GM19397 (cell line): ENCODE data around the gene PAEP.

Experiments used
- ATAC-seq: cut with Tn5 transposase; IDR thresholded peaks from one replicate; pipeline ENCODE4 v1.9.1; 2021; ENCODE audit warnings: mild to moderate bottlenecking, moderate library complexity; ENCODE audit not compliant: unreplicated experiment

PAEP gene

GRCh38 chr9:135591506-135592330 is 30.2 kb downstream of the PAEP start:
- no peak for ATAC-seq

DNA sequence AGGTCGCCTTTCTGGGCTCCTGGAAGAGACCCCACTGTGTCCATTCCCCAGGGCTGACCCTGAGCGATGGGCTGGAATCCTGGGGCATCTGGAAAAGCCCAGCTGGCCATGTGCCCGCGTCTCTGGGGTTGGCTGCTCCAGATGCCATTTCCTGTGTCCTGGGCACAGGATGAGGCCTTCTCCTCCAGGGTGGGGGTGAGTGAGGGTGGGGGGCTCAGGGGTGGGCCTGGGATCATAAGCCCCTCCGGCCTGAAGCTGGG is 30.7 kb downstream of the PAEP start:
- no peak for ATAC-seq

- no peak for ATAC-seq
Observed at GRCh38 chr9:135592625-135593024, 31.1 kb downstream of the PAEP start.

GRCh38 chr9:135596211-135596610 is 34.7 kb downstream of the PAEP start:
- no peak for ATAC-seq

- ATAC-seq = no peak
Observed at GRCh38 chr9:135600296-135600817, 38.8 kb downstream of the PAEP start.

- ATAC-seq = no peak
Observed at GRCh38 chr9:135601988-135602387, 40.4 kb downstream of the PAEP start.

DNA sequence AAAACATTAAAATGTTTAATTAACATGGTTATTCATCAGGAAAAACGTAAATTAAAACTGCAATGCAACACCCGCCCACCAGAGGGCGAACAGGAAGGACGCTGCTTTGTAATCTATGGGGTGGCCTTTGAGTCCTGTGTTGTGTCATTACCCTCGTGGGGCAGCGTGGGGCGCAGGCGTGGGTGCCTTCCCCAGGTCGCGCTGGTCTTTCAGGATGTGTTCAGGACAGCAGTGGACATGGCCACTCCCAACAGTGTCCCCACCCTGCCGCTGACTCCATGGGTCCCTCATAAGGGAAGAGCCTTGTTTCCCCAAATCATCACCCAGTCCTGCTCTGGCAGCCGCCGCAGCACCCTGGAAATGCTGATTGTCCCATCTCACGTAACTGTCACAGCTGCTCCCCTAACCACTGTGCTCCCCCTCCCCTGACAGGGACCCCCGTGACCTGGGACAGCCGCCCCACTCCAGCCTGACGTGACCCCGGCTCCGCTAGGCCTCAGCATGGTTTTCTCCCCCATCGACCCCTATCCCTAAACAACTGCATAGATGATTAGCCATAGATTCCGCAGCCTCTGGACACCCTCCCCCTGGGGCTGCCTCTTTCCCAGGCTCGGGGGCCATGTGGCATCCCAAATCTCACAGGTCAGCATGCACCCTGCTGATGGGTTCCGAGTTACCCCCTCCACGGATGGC is 41.4 kb downstream of the PAEP start:
- ATAC-seq = no peak

DNA sequence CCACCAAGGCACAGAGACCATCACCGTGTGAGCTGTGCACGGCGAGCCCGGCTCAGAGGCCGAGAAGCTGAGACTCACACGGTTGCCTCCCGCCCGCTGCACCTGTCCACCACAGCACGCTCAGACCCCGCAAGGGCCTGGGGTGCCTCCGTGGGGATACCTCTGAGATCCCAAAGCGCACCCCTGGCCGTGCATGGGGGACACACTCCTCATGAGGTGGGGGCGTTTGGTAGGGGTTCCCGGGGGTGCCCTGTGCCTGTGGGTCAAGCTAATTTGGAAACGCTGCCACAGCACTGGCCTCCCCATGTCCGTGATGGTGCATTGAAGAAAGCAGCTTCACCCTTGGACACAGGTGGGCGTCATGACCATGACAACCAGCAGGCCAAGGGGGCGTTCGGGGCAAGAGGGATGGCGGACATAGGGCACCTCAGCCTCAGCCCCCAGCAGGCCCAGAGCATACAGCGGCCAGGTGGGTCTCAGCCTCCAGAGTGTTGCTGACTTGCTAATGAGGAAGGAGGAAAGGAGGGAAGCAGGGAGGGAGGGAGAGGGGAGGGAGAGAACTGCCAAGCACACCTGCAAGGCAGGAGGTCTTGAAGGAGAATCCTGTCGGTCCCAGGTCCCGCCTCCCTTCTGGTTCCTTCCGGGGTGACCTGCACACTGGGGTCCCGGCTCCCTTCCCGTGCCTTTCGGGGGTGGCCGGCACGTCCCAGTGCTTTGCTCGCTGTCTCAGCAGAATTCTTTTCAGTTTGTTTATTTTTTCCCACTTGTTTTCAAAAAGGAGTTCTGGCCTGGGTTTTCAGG is 43.1 kb downstream of the PAEP start:
- no peak for ATAC-seq

DNA sequence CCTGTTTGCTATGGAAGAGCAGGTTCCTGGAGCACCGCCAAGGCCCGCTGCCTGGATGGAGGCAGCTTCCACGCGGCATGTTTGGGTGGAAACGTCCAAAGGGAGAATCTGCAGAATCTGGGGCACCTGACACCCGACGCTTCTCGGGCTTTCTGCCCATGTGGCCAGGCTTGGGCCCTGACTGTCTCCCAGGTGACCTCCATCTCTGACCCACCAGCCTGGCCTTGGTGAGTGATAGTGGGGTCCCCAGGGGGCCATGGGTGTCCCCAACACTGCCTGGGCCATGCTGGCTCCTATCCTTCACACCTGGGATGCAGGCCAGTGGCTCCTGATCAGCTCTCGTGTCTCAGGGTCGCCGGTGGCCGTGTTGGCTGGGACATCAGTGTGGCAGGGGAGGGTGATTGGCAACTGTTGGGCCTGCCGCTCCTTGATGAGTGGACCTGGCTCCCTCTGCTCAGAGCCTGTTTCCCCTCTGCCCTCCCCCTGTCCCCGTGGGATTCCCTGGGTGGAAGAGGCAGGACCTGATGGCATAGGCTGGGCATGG is 43.8 kb downstream of the PAEP start:
- no peak for ATAC-seq

DNA sequence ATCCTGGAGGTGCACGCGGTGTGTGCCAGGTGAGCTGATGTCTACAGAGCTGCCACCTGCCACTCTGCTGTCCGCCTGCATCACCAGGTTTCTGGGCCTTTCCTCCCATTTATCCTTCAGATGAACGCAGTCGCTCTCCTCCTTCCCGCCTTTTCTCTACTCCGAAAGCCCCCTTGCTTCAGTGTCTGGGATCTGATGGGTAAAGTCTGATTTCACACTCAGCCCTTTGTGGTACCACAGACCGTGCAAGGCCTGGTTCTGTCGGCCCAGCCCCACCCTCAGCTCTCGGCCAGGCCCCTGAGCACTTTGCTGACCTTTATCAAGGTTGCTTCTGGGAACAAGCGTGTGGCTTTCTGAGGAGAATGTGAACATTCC is 45.3 kb downstream of the PAEP start:
- no peak for ATAC-seq

DNA sequence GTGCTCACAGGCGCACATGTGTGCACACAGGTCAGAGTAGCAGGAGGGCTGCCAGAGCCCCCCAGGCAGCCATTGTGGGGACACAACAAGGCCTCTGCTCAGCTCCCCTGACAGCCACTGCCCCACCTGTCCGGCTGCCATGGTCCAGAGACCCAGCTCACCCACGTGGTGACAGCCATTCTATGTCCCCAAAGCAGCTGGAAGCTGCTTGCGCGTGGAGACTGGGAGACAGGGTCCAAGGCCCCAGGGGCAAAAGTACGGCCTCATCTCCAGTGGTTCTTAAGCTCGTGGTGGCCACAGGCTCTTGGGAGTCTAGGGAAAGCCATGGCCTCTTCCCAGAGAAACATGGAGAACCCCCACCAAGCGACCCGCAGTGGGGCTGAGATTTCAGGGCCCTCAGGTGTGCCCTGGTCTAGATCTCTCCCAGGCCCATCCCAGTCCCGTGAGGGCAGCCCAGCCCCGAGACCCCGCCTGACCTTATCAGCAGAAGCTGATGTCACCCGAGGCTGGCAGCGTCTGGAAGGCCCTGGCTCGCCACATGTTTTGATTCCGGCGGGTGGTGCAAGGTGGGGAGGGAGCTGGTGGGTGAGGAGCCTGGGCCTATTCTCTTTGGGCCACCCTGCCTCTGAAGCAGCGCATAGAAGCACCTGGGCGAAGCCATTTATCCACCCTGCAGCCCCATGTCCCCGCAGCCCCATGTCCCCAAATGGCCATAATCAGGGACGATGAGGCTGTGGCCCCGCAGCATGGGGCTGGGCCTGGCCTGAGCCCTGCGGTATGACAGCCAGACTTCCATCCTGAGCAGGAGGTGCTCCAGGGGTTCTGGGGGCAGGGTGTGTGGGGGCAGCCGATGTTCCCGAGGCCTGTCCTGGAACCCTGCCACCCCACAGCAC is 46.1 kb downstream of the PAEP start:
- no peak for ATAC-seq

DNA sequence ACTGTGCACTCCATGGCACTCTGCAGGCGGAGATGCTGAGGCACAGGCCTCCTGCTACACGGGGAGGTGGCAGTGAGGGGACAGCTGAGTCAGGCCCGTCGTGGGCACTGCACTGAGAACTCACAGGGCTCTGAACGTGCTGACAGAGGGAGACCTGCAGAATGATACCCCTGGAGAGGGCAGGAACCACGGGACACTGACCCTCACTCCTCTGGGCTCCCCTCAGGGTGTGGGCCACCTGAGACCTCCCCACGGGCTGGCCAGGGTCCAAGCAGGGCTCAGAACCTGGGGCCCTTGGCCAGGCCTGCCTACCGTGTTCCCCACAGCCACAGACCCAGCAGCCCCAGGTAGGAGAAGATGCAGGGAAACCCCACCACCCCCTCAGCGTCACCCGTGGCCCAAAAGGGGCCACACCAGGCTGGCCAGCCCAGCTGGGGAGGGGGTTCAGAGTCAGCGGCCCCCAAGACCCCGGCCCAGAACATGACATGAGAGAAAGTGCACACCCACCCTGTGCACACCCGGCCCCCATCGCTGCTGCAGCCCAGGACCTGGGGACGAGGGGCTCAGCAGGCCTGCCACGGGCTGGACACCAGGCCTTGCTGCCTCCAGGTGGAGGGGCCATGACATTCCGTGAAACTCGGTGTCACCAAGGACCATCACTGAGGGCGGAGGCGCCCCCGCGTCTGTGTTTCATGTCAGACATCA is 46.9 kb downstream of the PAEP start:
- no peak for ATAC-seq

GRCh38 chr9:135608999-135609317 is 47.4 kb downstream of the PAEP start:
- no peak for ATAC-seq

DNA sequence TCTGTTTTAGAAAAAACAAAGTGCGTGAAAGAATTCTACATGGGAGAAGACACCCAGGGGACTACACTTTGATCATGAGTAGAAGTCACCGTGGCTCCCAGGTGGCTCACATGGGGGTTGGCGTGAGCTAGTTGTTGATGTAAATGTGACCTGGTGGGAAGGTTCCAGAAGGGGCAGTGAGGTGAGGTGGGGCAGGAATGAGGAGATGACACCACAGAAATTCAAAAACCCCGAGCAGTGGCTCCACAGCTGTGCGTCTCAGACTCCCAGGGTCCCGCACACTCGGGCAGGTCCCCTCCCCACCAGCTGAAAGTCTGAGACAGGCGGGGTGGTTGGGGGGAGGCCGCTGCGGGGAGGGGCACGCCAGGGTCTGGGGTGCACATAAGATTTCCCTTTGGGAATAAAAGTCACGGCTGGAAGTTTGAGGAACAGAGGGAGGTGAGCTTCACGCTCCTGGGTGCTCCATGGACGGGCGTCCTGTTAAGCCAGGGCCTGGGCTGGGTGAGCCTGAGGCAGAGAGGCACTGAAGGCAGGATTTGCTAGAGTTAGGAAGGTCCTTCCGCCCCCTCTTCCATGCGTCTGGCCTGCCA is 47.9 kb downstream of the PAEP start:
- no peak for ATAC-seq

GRCh38 chr9:135610290-135611141 is 49.0 kb downstream of the PAEP start:
- ATAC-seq = no peak

GRCh38 chr9:135611142-135611874 is 49.8 kb downstream of the PAEP start:
- ATAC-seq = no peak

DNA sequence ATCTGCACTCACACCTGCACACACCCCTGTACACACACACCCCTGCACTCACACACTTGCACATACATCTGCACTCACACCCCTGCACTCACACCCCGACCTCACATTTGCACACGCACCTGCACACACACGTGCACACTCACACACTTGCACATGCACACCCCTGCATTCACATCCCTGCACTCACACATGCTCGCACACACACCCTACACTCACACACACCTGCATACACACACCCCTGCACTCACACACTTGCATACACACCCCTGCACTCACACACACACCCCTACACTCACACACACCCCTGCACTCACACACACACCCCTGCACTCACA is 50.3 kb downstream of the PAEP start:
- ATAC-seq = no peak

DNA sequence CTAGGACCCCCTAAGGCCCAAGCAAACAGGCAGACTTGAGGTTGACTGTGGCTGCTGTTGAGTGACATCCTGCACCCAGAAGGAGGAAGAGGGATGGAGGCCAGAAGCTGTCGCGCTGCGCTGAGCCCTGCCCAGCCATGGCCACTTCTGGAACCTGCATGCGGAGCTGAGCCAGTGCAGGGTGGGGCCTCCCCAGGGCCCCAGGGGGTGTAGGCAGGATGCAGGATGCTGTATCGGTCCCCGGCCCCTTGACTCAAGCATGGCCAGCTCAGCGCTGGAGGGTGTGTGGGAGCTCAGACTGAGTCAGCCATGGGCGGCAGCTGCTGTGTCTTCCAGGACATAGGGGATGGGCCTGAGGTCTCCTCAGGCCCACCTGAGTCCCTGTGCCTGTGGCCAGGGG is 50.9 kb downstream of the PAEP start:
- ATAC-seq = no peak
